Stomach (tissue), 4 donors: ENCODE measurements around the gene DDX27.

ENCODE experiments used
- POLR2A ChIP-seq, 4 donors: fragments of 450-650 bp; IDR thresholded peaks; one replicate each; pipeline ENCODE4 v1.6.1; 2016; ENCODE audit warnings: antibody characterized with exemption in 4 of 4, control low read depth in 2 of 4, mild to moderate bottlenecking in 1 of 4, moderate library complexity in 1 of 4
- TF ChIP-seq, protein P1 (sequence below), 7 experiments: fragments of 450-650 bp in 4 of 7; fragments of 200-600 bp in 3 of 7; sonication (generic) in 3 of 7; IDR thresholded peaks; one replicate each; pipeline ENCODE4 v1.5.1; 2016 to 2019; ENCODE audit warnings: antibody characterized with exemption in 7 of 7, control low read depth in 2 of 7, mild to moderate bottlenecking in 1 of 7

- TF ChIP-seq, protein P1, sequence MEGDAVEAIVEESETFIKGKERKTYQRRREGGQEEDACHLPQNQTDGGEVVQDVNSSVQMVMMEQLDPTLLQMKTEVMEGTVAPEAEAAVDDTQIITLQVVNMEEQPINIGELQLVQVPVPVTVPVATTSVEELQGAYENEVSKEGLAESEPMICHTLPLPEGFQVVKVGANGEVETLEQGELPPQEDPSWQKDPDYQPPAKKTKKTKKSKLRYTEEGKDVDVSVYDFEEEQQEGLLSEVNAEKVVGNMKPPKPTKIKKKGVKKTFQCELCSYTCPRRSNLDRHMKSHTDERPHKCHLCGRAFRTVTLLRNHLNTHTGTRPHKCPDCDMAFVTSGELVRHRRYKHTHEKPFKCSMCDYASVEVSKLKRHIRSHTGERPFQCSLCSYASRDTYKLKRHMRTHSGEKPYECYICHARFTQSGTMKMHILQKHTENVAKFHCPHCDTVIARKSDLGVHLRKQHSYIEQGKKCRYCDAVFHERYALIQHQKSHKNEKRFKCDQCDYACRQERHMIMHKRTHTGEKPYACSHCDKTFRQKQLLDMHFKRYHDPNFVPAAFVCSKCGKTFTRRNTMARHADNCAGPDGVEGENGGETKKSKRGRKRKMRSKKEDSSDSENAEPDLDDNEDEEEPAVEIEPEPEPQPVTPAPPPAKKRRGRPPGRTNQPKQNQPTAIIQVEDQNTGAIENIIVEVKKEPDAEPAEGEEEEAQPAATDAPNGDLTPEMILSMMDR (IDR thresholded peaks at IDR 0.05), result no peak
- no peak for TF ChIP-seq POLR2A (IDR thresholded peaks at IDR 0.05)
Observed at GRCh38 chr20:49270177-49270576, 51.0 kb downstream of the DDX27 start.
